ENCODE results near the gene COG8.

Gene COG8

GRCh38 chr16:69283851-69284250 lies 55.5 kb downstream of the COG8 start:
- DNase-seq: no peak

GRCh38 chr16:69277413-69277812 lies 62.0 kb downstream of the COG8 start:
- no peak for DNase-seq

Data from KG1 (cell line).